ENCODE results near the gene SFTPB.
"Not testable (repeated sequence)": the region's sequence is repeated elsewhere in the genome, so short reads cannot be mapped to it uniquely, and the experiment has no call there.

SFTPB gene

DNA sequence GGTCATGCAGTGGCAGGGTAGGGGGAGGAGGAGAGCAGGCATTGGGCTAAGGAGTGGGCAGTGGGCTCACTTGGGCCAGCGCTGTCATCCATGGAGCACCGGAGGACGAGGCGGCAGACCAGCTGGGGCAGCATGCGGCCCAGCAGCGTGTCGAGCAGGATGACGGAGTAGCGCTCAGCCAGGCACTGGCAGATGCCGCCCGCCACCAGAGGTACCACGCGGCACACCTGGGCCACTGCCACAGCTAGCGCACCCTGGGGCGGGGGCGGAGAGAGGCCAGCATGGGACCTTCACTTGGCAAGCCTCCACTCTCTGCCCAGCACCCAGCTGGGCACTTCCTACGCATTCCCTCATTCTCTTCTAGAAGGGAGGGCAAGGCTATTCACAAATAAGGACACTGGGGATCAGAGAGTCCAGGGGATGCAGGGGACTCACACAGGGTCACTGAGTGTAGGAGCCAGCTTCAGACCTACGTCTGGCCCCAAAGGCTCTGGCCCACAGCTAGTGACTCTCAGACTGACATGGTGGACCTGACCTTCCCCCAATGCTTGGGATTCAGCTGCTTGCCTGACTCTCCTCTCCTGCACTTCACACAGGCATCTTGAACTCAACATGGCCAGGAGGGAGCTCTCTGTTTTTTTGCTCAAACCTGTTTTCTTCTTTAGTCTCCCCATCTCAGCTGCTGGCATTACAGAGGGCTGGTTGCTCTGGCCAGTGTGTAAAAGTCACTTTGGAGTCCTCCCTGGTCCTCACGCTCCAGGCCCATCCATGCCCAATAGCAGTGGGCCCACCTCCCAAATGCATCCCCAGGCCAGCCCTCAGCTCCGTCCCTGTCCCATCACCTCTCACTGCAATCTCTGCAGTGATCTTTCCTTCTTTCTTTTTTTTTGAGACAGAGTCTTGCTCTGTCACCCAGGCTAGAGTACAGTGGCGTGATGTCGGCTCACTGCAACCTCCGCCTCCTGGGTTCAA lies 4.1 kb downstream of the SFTPB start:
- TF ChIP-seq POLR2A (IDR thresholded peaks at IDR 0.05; ENCODE audit: low read length) (no peak), GATA1 (IDR thresholded peaks at IDR 0.05; ENCODE audit: low read depth, low read length) (no peak)
- DNase-seq: no peak

DNA sequence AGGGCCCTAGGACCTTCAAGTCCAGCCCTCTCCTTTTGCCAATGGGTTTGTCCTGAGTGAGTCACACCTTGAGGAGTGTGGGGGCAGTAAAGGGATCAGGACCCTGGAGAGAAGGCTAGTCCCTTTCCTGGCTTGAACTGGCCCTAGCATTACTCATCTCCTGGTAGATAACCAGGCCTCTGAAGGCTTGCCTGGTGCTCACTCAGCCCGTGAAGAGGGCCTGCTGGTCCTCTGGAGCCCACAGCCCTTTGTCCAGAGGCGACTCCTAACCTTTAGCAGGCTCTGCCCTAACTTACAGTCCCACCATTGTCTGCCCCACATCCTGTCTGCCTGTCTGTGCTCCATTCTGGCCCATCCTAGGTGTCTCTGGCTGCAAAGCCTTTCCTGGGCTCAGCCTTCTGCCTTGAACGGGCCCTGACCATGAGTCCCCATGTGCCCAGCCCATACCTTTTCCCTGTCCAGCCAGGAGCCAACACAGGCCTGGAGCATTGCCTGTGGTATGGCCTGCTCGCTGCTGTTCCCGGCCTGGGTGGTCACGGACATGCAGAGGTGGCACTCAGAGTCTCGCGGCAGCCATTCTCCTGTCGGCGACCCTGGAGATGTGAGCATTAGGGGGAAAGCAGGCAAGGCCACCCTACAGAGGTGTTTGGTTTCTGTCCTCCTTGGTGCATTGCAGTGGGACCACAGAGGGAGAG lies 5.0 kb downstream of the SFTPB start:
- DNase-seq: peak in 1 of 2 experiments; percentile 16
- TF ChIP-seq POLR2A (IDR thresholded peaks at IDR 0.05; ENCODE audit: low read length) (no peak), GATA1 (IDR thresholded peaks at IDR 0.05; ENCODE audit: low read depth, low read length) (no peak)

DNA sequence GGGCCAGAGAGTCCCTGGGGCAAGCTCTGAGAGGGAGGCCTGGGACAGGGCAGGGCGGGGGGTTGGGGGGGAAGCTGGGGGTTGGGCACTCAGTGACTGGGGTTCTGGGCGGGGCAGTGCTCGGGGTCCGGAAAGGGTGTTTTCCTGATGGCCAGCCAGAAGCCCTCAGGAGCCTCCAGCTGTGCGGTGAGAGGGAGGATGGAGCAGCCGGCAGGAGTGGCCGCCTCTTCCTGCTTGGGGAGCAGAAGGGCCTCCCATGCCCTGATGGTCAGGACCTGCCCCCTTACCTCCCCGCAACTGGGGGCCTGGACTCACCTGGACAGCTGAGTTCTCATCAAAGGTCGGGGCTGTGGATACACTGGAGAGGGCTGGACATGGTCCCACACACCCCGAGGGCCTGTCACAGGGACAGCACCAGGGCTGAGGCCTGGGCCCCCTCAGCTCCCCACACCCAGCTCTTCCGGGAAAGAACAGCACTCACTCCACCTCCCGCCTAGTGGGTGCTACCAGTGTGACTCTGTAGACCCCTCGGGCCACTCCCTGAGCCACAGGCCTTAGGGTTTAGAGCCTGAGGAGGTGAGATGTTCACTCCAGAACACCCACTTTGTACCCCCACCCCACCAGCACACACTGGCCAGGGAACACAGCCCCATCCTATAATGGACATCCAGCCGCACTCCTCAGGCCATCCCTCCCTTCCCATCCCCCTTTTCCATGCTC lies 6.7 kb downstream of the SFTPB start:
- TF ChIP-seq GATA1 (IDR thresholded peaks at IDR 0.05; ENCODE audit: low read depth, low read length): no peak
- TF ChIP-seq POLR2A (IDR thresholded peaks at IDR 0.05; ENCODE audit: low read length): no peak
- DNase-seq: no peak

DNA sequence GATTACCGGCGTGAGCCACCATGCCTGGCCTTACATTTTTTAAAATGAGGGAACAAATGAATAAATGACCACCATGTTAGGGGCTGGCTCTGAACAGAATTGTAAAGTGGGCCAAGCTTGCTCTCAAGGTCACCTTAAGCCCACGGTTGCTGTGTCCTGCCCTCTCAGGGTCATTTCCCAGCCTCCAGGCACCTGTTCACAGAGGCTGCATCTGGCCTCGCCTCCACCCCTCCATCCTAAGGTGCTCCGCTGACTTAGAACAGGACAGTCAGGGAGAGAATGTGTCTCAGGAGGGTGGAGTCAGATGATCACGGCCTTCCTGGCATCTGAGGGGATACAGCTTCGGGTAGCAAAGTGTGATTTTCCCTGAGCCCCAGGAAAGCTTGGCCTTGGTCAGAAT lies 7.3 kb downstream of the SFTPB start:
- TF ChIP-seq POLR2A (IDR thresholded peaks at IDR 0.05; ENCODE audit: low read length): no peak

DNA sequence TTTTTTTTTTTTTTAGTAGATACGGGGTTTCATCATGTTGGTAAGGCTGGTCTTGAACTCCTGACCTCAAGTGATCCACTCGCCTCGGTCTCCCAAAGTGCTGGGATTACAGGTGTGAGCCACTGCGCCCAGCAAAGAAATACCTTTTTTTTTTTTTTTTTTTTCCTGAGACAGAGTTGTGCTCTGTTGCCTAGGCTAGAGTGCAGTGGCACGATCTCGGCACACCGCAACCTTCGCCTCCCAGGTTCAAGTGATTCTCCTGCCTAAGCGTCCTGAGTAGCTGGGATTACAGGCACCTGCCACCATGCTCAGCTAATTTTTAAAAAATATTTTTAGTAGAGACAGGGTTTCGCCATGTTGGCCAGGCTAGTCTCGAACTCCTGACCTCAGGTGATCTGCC lies 7.7 kb downstream of the SFTPB start:
- not testable (repeated sequence) for DNase-seq

More for the DNA sequence above, 7.3 kb downstream of the SFTPB start:
- DNase-seq: no peak

DNA sequence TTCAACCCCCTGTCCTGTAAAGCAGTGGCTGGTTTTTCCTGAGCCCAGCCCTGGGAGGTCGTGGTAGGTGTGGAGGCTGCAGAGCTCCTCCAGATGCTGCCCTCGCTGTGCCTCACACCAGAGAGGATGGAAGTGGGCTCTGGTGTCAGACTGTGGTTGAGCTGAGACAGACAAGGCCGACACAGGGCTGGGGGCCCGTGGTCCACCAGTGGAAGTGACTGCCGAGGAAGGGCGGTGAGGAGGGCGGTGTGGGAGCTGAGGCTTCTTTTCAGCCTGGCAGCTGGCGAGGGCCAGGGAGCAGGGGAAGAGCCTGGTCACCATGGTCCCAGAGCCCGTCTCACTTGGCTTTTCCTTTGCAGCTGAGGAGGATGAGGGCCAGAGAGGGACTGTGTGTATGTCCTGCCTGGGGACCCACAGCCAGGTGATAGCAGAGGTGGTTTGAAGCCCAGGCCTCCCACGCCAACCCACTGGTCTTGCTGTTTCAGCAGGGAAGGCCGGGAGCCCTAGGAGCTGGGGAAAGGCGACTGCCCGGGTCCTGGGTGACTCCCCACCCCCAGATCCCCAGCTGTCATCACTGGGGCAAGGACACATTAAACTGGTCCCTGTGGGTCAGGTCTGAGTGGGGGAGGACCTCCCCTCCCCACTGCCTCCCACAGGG lies 8.5 kb downstream of the SFTPB start:
- TF ChIP-seq POLR2A (IDR thresholded peaks at IDR 0.05; ENCODE audit: low read length) (no peak), GATA1 (IDR thresholded peaks at IDR 0.05; ENCODE audit: low read depth, low read length) (no peak)
- no peak for DNase-seq

DNA sequence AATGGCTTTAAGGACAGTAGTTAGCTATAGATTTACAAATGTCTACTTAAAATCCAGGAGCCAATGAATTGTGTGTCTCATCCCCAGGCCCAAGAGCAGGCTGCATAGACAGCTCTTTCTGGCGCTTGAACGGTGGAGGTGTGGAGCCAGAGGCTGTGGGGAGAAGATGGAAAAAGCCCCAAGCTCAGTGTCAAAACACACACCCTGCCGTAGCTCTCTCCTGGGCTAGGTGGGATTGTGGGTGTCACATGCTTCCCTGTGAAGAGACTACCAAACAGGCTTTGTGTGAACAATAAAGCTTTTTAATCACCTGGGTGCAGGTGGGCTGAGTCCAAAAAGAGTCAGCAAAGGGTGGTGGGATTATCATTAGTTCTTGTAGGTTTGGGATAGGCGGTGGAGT lies 10.6 kb downstream of the SFTPB start:
- not testable (repeated sequence) for DNase-seq

DNA sequence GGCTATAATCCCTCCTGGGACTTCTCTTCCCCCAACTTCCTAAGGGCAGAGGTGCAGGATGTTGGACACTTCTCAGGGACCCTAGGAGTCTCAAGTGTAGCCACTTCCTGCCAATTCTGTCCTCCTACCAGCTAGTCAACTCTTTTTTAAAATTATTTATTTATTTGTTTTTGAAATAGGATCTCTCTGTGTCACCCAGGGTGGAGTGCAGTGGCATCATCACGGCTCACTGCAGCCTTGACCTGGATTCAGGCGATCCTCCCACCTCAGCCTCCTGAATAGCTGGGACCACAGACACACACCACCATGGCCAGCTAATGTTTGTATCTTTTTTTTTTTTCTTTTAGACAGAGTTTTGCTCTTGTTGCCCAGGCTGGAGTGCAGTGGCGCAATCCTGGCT lies 11.5 kb downstream of the SFTPB start:
- DNase-seq: no peak
- TF ChIP-seq POLR2A (IDR thresholded peaks at IDR 0.05; ENCODE audit: low read length) (no peak), GATA1 (IDR thresholded peaks at IDR 0.05; ENCODE audit: low read depth, low read length) (no peak)

DNA sequence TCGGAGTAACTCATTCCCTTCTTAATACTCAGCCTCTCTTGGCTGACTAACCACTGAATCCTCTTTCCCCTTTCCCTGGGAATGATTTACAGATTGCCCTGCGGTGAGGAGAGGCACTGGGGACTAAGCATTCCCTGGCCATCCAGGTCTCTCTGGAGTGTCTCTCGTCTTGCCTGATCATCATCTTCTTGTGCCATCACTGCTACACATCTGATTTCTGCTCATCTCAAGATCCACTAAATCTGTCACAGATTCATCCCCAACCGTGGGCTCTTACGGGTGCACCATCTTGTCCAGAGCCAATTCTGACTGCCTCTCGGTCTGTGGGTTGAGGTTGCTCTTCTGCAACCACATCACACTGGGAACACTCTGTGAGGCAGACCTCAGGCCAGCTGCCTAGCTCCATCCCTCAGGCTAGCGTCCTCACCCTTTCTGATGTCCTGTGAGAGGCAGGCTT lies 12.0 kb downstream of the SFTPB start:
- TF ChIP-seq GATA1 (IDR thresholded peaks at IDR 0.05; ENCODE audit: low read depth, low read length) (no peak), POLR2A (IDR thresholded peaks at IDR 0.05; ENCODE audit: low read length) (no peak)
- DNase-seq: no peak

DNA sequence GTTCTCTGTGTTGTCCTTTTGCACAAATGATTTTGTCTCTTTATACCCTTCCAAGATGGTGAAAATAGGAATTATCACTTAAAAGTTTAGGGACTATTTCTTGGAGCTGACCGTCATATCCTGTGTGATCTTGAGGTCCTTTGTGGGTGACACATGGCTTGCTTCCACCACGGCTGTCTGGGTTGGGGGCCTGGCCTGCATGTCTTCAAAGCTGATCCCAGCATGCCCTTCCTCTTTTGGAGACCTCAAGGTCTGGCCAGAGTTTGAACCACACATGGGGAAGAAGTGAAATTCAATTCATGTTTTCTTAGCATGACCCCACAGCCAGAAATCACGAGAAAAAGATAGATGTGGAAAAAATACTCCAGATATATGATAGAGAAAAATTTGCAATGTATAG lies 14.0 kb downstream of the SFTPB start:
- no peak for TF ChIP-seq POLR2A (IDR thresholded peaks at IDR 0.05; ENCODE audit: low read length)
- DNase-seq: no peak

DNA sequence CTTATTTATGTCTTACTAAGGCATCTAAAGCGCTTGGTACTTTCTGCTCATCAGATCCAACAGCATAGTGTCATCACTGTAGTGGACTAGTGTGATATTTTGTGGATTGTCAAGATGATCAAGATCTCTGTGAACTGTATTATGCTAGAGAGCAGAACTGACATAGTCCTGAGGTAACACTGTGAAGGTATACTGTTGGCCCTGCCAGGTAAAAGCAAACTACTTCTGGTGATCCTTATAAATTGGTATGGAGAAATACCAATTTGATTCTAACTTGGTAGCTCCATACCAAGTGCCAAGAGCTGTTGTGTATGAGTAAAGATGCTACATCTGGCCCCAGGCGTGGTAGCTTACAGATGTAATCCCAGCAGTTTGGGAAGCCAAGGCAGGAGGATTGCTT lies 15.9 kb downstream of the SFTPB start:
- DNase-seq: no peak
- no peak for TF ChIP-seq POLR2A (IDR thresholded peaks at IDR 0.05; ENCODE audit: low read length)
- TF ChIP-seq GATA1 (IDR thresholded peaks at IDR 0.05; ENCODE audit: low read depth, low read length): no peak

DNA sequence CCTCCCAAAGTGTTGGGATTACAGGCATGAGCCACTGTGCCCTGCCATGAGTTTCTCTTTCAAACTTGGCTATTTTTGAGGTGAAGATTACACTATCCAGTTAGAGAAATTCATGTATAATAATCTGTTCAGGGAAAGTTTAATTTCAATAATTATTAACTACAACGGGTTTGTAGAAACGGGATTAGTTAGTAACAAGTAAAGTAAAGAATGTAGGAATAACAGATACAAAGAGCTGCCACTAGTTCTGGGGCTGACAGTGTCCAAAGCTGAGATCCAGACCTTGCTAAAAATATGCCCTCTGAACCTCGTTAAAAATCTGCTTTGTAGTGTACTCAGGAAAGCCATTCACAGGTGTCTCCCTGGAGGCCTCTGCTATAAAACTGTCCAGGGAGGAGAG lies 16.9 kb downstream of the SFTPB start:
- TF ChIP-seq POLR2A (IDR thresholded peaks at IDR 0.05; ENCODE audit: low read length): no peak
- TF ChIP-seq GATA1 (IDR thresholded peaks at IDR 0.05; ENCODE audit: low read depth, low read length): no peak
- DNase-seq: no peak

DNA sequence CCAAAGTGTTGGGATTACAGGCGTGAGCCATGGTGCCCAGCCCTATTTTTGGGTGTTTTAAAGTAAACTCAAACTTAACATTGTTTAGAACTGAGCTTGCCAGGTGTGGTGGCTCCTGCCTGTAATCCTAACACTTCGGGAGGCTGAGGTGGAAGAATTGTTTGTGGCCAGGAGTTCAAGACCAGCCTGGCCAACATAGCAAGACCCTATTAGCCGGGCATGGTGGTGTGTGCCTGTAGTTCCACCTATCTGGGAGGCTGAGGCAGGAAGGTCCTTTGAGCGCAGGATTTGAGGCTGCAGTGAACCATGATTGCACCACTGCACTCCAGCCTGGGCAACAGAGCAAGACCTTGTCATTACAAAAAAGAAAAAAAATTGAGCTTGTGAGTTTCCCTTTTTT lies 17.5 kb downstream of the SFTPB start:
- no peak for DNase-seq
- TF ChIP-seq GATA1 (IDR thresholded peaks at IDR 0.05; ENCODE audit: low read depth, low read length) (no peak), POLR2A (IDR thresholded peaks at IDR 0.05; ENCODE audit: low read length) (no peak)
